ENCODE data around the gene GFAP. TPM values are rescaled to one million over a fixed set of nuclear protein-coding genes. Genes with fewer than 3 reads are reported as not detected.
"Not testable (repeated sequence)": the region's sequence is repeated elsewhere in the genome, so short reads cannot be mapped to it uniquely, and the experiment has no call there.

The GFAP gene
- total RNA-seq, 1 donor from 2014 or later, result not detected

DNA sequence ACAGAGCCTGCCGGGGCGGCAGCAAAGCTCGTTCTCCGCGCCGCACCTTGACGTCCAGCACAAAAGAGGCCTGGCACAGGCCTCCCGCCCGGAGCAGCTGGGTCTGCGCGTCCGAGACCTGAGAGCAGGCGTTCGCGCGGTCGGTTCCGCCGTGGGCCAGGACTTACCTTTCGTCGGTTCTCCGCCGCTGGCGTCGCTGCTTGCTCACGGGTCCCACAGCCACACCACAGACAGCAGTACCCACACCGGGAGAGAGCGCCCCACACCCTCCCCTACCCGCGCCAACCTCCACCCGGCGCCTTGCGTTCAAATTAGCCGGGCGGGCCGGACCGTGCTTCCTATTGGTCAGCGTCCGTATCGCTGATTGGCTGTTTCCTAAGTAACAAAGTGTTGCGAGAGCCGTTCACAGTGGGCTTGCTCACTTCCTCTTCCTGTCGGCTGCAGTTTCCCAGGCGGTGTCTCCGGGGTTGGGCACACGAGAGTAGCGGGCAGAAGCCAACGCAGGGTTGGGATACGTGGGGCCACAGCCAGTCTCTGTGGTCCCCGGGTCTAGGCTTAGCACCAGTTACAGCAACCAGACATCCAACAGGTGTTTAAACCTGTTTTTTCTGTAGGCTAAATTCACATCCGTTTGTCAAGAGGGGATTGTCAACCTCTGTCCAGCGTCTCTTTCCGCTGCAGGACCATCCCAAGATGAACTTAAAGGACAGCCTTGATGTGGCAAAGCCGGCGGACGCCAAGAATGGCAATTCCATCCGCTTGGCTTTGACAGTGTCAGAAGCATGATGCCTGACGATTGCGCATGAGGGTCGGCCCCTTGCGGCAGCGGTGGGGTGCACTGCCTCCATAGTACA is 32.4 kb upstream of the GFAP start, which contains the start of gene KIF18B:
Gene KIF18B (minus strand): TSS at position 313 of the 854 bp plus-strand sequence. CDS start 11,429 bp downstream, outside the sequence.
- no peaks in the 10 kb centered on the region for H3K36me3 Mint-ChIP-seq (ENCODE audit: low read depth, unreplicated experiment)
- H3K4me2 ChIP-seq (ENCODE audit: low read length), result peak within 1 kb of the TSS; percentile 91
- peak within 1 kb of the TSS; percentile 86 for H2AFZ ChIP-seq (ENCODE audit: low read depth, low read length)
- DNase-seq (ENCODE audit: low read depth), result peak; percentile 89
- no peaks in the 10 kb centered on the region for H3K36me3 ChIP-seq (ENCODE audit: insufficient read depth, low read length)
- no peaks in the 10 kb centered on the region for H3K4me1 Mint-ChIP-seq (ENCODE audit: low read depth, unreplicated experiment)
- TF ChIP-seq CTCF (IDR thresholded peaks at IDR 0.05; ENCODE audit: insufficient read depth, low read depth, low read length) (no peak), EZH2 (IDR thresholded peaks at IDR 0.05; ENCODE audit: insufficient read depth, low read length) (no peak)
- peaks cover 2% of the 10 kb centered on the region for H4K20me1 ChIP-seq (ENCODE audit: insufficient read depth, low read length)
- peaks cover 49% of the 10 kb centered on the region for H3K79me2 ChIP-seq (ENCODE audit: insufficient read depth, low read length)
- peak within 1 kb of the TSS; percentile 81 for H3K9ac ChIP-seq (ENCODE audit: low read length)
- no peaks in the 10 kb centered on the region for H3K9me3 Mint-ChIP-seq (ENCODE audit: unreplicated experiment)
- no peak for FAIRE-seq
- no peaks in the 10 kb centered on the region for H3K27me3 ChIP-seq (ENCODE audit: insufficient read depth, low read length)
- peaks cover 4% of the 10 kb centered on the region for H3K4me1 ChIP-seq (ENCODE audit: insufficient read depth, low read length)
- H3K4me3 ChIP-seq (ENCODE audit: insufficient read depth, low read depth, low read length), result peak within 1 kb of the TSS; percentile 84
- peak within 1 kb of the TSS; percentile 67 for H3K27ac ChIP-seq (ENCODE audit: low read depth, low read length)
- H3K27me3 Mint-ChIP-seq (ENCODE audit: low read depth, unreplicated experiment), result peaks cover 4% of the 10 kb centered on the region
- no peaks in the 10 kb centered on the region for H3K9me3 ChIP-seq (ENCODE audit: insufficient read depth, low read depth, low read length)
- H3K4me3 Mint-ChIP-seq (ENCODE audit: unreplicated experiment), result peak within 1 kb of the TSS; percentile 91
- H3K27ac Mint-ChIP-seq (ENCODE audit: unreplicated experiment), result peak within 1 kb of the TSS; percentile 88

DNA sequence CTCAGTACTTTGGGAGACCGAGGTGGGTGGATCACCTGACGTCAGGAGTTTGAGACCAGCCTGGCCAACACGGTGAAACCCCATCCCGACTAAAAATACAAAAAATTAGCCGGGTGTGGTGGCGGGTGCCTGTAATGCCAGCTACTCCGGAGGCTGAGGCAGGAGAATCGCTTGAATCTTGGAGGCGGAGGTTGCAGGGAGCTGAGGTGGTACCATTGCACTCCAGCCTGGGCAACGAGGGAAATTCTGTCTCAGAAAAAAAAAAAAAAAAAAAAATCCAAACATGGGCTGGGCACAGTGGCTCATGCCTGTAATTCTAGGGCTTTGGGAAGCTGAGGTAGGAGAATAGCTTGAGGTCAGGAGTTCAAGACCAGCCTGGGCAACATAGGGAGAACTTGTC is 30.4 kb upstream of the GFAP start:
- not testable (repeated sequence) for H3K36me3 ChIP-seq (ENCODE audit: insufficient read depth, low read length); FAIRE-seq; H3K36me3 Mint-ChIP-seq (ENCODE audit: low read depth, unreplicated experiment); H3K4me1 Mint-ChIP-seq (ENCODE audit: low read depth, unreplicated experiment); H3K27ac Mint-ChIP-seq (ENCODE audit: unreplicated experiment); H4K20me1 ChIP-seq (ENCODE audit: insufficient read depth, low read length); H3K4me3 Mint-ChIP-seq (ENCODE audit: unreplicated experiment); H3K9me3 ChIP-seq (ENCODE audit: insufficient read depth, low read depth, low read length); H2AFZ ChIP-seq (ENCODE audit: low read depth, low read length); H3K27me3 ChIP-seq (ENCODE audit: insufficient read depth, low read length); H3K27ac ChIP-seq (ENCODE audit: low read depth, low read length); H3K9ac ChIP-seq (ENCODE audit: low read length); H3K4me3 ChIP-seq (ENCODE audit: insufficient read depth, low read depth, low read length); DNase-seq (ENCODE audit: low read depth); H3K9me3 Mint-ChIP-seq (ENCODE audit: unreplicated experiment); H3K27me3 Mint-ChIP-seq (ENCODE audit: low read depth, unreplicated experiment)
- Histone ChIP-seq H3K79me2 (ENCODE audit: insufficient read depth, low read length) (peaks cover 70% of the 10 kb centered on the region), H3K4me1 (ENCODE audit: insufficient read depth, low read length) (peaks cover 11% of the 10 kb centered on the region), H3K4me2 (ENCODE audit: low read length) (peak overlapping the region; percentile 30)

DNA sequence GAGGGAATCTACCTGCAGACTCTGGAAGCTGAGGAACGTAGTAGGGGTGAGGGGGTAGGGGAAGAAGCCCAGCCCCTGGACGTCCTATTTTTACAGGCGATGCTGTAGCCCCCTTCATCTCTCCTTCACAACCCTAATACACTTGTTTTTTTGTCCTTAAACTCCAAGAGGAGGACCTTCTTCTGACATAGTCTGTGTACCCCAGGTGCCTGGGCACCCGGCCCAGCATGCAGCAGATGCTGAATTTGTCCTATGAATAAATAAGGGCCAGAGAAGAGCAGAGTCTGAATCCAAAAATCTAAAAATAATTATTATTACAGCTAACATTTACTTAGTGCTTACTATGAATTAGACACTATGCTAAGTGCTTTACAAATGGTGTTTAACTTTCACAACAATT is 27.2 kb upstream of the GFAP start:
- Histone ChIP-seq H3K27me3 (ENCODE audit: insufficient read depth, low read length) (no peaks in the 10 kb centered on the region), H3K79me2 (ENCODE audit: insufficient read depth, low read length) (peaks cover 99% of the 10 kb centered on the region), H3K9ac (ENCODE audit: low read length) (no peak overlapping the region), H3K9me3 (ENCODE audit: insufficient read depth, low read depth, low read length) (no peaks in the 10 kb centered on the region), H3K4me3 (ENCODE audit: insufficient read depth, low read depth, low read length) (no peak overlapping the region), H3K27ac (ENCODE audit: low read depth, low read length) (no peak overlapping the region), H4K20me1 (ENCODE audit: insufficient read depth, low read length) (peaks cover 3% of the 10 kb centered on the region), H3K4me1 (ENCODE audit: insufficient read depth, low read length) (peaks cover 11% of the 10 kb centered on the region), H2AFZ (ENCODE audit: low read depth, low read length) (no peak overlapping the region), H3K36me3 (ENCODE audit: insufficient read depth, low read length) (no peaks in the 10 kb centered on the region), H3K4me2 (ENCODE audit: low read length) (no peak overlapping the region)
- TF ChIP-seq CTCF (IDR thresholded peaks at IDR 0.05; ENCODE audit: insufficient read depth, low read depth, low read length), result no peak
- no peak for TF ChIP-seq EZH2 (IDR thresholded peaks at IDR 0.05; ENCODE audit: insufficient read depth, low read length)
- H3K4me1 Mint-ChIP-seq (ENCODE audit: low read depth, unreplicated experiment), result peaks cover 2% of the 10 kb centered on the region
- H3K36me3 Mint-ChIP-seq (ENCODE audit: low read depth, unreplicated experiment), result no peaks in the 10 kb centered on the region
- FAIRE-seq (no peak), DNase-seq (ENCODE audit: low read depth) (no peak)
- no peak overlapping the region for H3K27ac Mint-ChIP-seq (ENCODE audit: unreplicated experiment)
- H3K4me3 Mint-ChIP-seq (ENCODE audit: unreplicated experiment), result no peak overlapping the region
- no peaks in the 10 kb centered on the region for H3K27me3 Mint-ChIP-seq (ENCODE audit: low read depth, unreplicated experiment)
- peaks cover 5% of the 10 kb centered on the region for H3K9me3 Mint-ChIP-seq (ENCODE audit: unreplicated experiment)

Measured in astrocyte (in vitro differentiated cells and primary cell).